Measurements from ENCODE around the gene TLE3.

Gene TLE3

DNA sequence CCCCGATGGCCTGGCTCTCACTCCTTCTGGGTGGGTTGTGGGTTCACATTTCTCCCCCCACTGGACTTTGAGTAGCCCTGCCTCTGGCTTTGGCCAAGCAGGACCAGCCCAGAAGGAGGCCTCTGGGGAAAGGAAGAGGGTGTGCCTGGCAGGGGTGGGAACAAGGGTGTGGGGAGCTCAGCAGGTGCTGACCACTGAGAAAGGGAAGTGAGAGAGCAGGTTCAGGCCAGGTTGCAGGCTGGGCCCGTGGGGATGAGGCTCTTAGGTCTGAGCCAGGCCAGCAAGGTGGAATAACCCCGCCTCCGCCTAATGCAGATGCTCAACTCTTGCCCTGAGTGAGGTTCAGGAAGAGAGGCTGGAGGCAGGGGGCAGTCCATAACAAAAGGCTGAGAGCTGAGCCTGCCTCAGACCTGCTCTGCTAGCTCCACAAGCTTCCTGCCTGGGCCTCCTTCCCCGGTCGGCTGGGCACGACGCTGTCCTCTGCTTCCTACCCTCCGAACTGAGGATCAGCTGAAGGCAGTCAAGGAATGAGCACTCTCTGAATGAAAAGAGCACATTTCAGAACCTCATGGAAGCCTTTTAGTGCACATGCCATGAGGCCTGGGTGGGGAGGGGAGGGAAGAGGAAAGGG, 82.7 kb downstream of the TLE3 start:
- no peak overlapping the region for H3K4me3 ChIP-seq (ENCODE audit: control insufficient read depth, low read depth, low read length)
- TF ChIP-seq, protein P1, sequence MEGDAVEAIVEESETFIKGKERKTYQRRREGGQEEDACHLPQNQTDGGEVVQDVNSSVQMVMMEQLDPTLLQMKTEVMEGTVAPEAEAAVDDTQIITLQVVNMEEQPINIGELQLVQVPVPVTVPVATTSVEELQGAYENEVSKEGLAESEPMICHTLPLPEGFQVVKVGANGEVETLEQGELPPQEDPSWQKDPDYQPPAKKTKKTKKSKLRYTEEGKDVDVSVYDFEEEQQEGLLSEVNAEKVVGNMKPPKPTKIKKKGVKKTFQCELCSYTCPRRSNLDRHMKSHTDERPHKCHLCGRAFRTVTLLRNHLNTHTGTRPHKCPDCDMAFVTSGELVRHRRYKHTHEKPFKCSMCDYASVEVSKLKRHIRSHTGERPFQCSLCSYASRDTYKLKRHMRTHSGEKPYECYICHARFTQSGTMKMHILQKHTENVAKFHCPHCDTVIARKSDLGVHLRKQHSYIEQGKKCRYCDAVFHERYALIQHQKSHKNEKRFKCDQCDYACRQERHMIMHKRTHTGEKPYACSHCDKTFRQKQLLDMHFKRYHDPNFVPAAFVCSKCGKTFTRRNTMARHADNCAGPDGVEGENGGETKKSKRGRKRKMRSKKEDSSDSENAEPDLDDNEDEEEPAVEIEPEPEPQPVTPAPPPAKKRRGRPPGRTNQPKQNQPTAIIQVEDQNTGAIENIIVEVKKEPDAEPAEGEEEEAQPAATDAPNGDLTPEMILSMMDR (IDR thresholded peaks at IDR 0.05; ENCODE audit: control insufficient read depth, insufficient read depth, low read depth, low read length, missing control alignments), result no peak
- DNase-seq (ENCODE audit: low read depth), result no peak

DNA sequence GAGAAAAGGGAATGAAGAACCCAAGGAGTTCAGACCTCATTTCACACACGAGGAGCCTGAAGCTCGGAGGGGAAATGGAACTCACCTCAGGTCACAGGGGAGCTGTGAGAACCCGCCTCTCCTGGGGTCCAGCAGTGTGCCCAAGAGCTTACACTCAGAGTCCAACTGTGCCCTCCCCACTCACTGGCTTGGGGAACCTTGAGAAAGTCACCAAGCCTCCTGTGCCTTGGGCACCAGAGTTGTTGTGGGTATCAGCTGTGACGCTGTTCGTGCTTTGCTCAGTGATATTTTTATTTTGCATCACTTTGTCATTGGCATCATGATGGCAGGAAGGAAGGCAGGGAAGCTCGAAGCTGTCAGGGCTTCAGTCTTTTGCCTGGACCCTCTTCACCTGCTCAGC, 83.4 kb downstream of the TLE3 start:
- no peak overlapping the region for H3K4me3 ChIP-seq (ENCODE audit: control insufficient read depth, low read depth, low read length)
- no peak for DNase-seq (ENCODE audit: low read depth)
- TF ChIP-seq, protein P1 (IDR thresholded peaks at IDR 0.05; ENCODE audit: control insufficient read depth, insufficient read depth, low read depth, low read length, missing control alignments), result no peak

DNA sequence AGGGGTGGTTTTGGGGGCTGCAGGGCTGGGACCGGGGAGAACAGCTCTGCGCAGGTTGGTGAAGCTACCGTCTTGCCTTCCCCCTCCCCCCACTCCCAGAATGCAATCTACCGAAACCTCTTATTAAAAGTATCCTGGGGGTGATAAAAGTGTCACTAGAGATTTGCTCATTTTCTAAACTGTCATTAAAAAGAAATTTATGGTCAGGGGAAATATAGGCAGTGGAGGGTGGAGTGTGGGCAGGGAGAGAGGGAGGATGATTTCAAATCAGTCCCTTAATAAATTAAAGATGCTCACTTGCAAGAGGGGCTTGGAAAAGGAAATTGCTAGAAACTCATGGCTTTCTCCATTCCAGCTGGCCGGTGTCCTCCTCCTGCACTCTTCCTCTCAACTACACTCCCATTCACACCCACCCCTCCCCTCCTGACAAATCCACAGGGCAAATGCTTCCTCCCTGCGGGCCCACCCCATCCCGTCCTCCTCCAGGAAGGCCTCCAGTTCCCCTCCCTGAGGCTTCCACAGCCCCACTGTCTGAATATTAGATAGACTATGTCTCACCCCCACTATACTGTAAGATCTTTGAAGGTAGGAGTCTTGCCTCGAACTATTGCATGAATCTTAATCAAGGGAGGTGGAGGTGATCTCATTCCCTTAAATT, 83.9 kb downstream of the TLE3 start:
- DNase-seq (ENCODE audit: low read depth), result no peak
- TF ChIP-seq, protein P1 (IDR thresholded peaks at IDR 0.05; ENCODE audit: control insufficient read depth, insufficient read depth, low read depth, low read length, missing control alignments), result no peak
- H3K4me3 ChIP-seq (ENCODE audit: control insufficient read depth, low read depth, low read length), result no peak overlapping the region

DNA sequence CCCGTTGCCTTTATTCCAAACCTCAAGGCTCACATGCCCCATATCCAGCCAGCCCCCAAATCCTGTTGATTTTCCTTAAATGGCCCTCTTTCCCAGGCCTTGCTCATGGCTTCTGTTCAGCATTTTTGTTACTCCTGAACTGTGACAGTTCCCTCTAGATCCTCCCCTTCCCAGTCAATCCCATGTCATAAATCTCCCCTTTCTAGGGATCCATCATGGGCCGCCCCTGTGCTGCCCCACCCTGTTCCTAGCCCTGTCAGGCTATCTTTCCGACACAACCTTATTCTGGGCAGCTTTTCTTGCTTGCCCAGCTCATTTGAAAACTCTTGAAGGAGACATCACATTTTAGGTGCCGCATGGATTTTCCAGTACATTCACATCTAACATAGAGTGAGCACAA, 84.8 kb downstream of the TLE3 start:
- TF ChIP-seq, protein P1 (IDR thresholded peaks at IDR 0.05; ENCODE audit: control insufficient read depth, insufficient read depth, low read depth, low read length, missing control alignments), result no peak
- no peak for DNase-seq (ENCODE audit: low read depth)
- no peak overlapping the region for H3K4me3 ChIP-seq (ENCODE audit: control insufficient read depth, low read depth, low read length)

DNA sequence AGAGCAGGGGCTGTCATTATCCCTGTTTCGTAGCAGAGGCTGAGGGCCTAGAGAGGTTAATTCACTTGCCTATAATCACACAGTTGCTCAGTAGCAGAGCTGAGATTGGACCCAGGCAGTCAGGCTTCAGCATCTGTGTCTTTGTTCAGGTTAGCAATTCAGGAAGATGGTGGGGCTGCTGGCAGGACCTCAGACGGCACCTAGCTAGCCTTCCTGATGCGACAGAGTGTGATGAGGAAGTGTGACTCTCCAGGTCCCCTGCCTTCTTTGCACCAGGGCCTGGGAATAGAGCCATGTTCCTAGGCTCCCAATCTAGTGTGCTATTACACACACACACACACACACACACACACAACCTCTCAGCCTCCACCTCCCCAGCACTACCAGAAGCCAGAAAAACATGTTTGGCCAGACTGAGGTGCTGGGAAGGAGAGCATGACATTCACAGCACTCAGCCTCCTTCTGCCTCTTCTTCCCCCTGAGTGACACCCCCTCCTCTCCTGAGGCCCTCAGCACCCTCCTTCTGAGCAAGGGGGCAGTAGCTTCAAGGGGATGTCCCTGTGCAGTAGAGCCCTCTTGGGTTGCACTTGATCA, 88.9 kb downstream of the TLE3 start:
- TF ChIP-seq, protein P1 (IDR thresholded peaks at IDR 0.05; ENCODE audit: control insufficient read depth, insufficient read depth, low read depth, low read length, missing control alignments), result no peak
- no peak for DNase-seq (ENCODE audit: low read depth)
- no peak overlapping the region for H3K4me3 ChIP-seq (ENCODE audit: control insufficient read depth, low read depth, low read length)

DNA sequence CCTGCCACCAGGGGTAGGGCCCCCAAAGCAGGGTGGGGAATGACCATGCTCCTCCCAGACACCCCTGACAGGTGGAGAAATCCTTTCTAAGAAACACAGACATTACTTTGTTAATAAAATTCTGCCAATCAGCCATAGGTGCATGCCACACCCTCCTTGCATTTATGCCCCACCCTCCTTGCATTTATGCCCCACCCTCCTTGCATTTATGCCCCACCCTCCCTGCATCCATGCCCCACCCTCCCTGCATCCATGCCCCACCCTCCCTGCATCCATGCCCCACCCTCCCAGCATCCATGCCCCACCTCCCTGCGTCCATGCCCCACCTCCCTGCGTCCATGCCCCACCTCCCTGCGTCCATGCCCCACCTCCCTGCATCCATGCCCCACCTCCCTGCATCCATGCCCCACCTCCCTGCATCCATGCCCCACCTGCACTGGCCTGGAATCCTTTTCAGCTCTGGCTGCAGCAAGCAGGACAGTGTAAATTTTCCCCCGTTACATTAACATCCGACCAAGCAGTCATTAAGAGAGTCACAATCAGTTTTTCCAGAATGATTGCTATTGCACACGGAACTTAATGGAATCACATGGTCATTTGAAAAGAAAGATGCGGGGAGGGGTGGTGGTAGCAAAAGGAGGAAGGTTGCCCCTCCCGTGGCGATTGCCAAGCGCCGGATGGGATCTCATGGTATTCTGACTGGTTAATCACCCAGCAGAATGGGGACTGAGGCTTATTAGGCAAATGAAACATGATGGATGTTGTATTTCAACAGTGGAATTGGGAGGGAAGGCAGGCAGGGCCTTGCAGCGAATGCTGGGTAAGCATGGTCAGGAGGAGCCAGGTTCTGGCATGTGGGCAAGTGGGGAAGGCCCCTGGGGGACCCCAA, 91.2 kb downstream of the TLE3 start:
- DNase-seq (ENCODE audit: low read depth), result no peak
- H3K4me3 ChIP-seq (ENCODE audit: control insufficient read depth, low read depth, low read length), result no peak overlapping the region
- TF ChIP-seq, protein P1 (IDR thresholded peaks at IDR 0.05; ENCODE audit: control insufficient read depth, insufficient read depth, low read depth, low read length, missing control alignments), result no peak

All from AG09309 (cell line).